Mesothelial cell of epicardium (in vitro differentiated cells): Measurements from ENCODE around the gene TAS2R1. TPM values are rescaled to one million over a fixed set of nuclear protein-coding genes. Genes with fewer than 3 reads are reported as not detected.
A peak's percentile ranks its signal among the peaks of the same experiment; 100 is the strongest.

Source experiments
- DNase-seq, 2 experiments: peaks; one replicate each; pipeline ENCODE4 v3.0.0; 2021; ENCODE audit warnings: low spot score in 2 of 2; ENCODE audit not compliant: unreplicated experiment in 2 of 2
- H3K27ac Mint-ChIP-seq: 2 replicates; pipeline ENCODE4 v1.8.0; 2021; ENCODE audit warnings: mixed read lengths
- H3K27me3 Mint-ChIP-seq: 2 replicates; pipeline ENCODE4 v1.8.0; 2021; ENCODE audit warnings: low read depth, mixed read lengths
- H3K36me3 Mint-ChIP-seq: 2 replicates; pipeline ENCODE4 v1.8.0; 2021; ENCODE audit warnings: mixed read lengths
- H3K4me1 Mint-ChIP-seq: 2 replicates; pipeline ENCODE4 v1.8.0; 2021; ENCODE audit warnings: mixed read lengths
- H3K4me3 Mint-ChIP-seq: 2 replicates; pipeline ENCODE4 v1.8.0; 2021; ENCODE audit warnings: mild to moderate bottlenecking, moderate library complexity, mixed read lengths
- H3K9me3 Mint-ChIP-seq: 2 replicates; pipeline ENCODE4 v1.8.0; 2021; ENCODE audit warnings: mixed read lengths
- total RNA-seq: library from RNA; stranded (reverse); gene quantifications from 3 replicates; pipeline ENCODE4 v1.2.1, GENCODE V29; 2021
- TF ChIP-seq, protein P1 (sequence below): fragments of 200-600 bp; sonication (generic); IDR thresholded peaks from one replicate; pipeline ENCODE4 v1.5.0; 2021; ENCODE audit warnings: antibody characterized with exemption; ENCODE audit not compliant: unreplicated experiment

TAS2R1 gene
- total RNA-seq, 1 donor from 2014 or later = not detected

DNA sequence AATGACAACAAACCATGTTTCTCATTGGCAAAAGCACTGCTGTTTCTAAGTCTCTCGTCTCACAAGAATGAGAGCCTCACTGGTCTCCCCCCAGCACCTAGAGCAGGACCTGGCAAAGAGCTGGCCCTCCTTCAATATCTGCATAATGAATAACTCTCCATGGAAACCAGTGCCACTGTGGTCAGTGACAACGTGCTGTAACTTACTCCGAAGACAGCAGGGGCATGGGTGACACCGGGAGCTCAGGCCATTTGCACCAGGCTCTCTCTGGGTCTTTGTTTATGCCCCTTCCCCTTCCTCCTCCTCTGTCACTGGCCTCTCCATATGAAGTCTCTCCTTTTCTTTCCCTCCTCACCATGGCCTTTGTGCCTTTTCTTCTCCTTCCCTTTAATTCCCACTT lies 33.3 kb downstream of the TAS2R1 start:
- no peak for DNase-seq
- Mint-ChIP-seq H3K4me1 (peaks cover 14% of the 10 kb centered on the region), H3K36me3 (no peaks in the 10 kb centered on the region), H3K27ac (peak overlapping the region; percentile 35), H3K4me3 (peak overlapping the region; percentile 24), H3K9me3 (no peaks in the 10 kb centered on the region), H3K27me3 (no peaks in the 10 kb centered on the region)
- TF ChIP-seq, protein P1, sequence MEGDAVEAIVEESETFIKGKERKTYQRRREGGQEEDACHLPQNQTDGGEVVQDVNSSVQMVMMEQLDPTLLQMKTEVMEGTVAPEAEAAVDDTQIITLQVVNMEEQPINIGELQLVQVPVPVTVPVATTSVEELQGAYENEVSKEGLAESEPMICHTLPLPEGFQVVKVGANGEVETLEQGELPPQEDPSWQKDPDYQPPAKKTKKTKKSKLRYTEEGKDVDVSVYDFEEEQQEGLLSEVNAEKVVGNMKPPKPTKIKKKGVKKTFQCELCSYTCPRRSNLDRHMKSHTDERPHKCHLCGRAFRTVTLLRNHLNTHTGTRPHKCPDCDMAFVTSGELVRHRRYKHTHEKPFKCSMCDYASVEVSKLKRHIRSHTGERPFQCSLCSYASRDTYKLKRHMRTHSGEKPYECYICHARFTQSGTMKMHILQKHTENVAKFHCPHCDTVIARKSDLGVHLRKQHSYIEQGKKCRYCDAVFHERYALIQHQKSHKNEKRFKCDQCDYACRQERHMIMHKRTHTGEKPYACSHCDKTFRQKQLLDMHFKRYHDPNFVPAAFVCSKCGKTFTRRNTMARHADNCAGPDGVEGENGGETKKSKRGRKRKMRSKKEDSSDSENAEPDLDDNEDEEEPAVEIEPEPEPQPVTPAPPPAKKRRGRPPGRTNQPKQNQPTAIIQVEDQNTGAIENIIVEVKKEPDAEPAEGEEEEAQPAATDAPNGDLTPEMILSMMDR = no peak

DNA sequence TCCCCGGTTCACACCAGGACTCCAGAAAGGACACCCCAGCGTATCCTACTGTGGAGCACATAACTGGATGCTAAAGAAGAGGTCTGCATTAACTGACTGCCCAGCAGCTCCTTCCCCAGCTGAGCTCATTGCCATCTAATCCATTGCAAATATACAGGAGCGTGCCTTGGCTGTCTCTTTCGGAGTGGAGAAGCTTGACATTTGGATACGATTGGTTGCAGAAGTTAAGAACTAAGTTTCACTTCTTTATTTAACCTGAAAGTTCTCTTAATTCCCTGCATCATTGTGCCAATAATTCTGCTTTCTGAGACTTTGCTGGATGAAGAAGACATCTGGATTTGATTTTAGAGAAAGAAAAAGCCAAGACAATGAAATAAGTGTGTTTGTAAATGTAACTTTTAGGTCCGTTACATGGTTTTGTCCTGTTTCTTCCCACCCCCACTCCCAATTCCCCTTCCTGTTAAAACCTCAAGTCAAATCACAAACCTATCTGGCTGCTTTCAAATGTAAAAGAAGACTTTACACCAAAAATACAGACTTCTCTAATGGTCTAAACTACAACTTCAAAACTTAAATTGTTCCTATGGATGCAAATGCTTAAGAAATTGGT lies 33.9 kb downstream of the TAS2R1 start:
- no peaks in the 10 kb centered on the region for H3K36me3 Mint-ChIP-seq
- no peaks in the 10 kb centered on the region for H3K27me3 Mint-ChIP-seq
- peak overlapping the region; percentile 35 for H3K27ac Mint-ChIP-seq
- H3K4me3 Mint-ChIP-seq = peak overlapping the region; percentile 24
- no peaks in the 10 kb centered on the region for H3K9me3 Mint-ChIP-seq
- TF ChIP-seq, protein P1 = no peak
- no peak for DNase-seq
- H3K4me1 Mint-ChIP-seq = peaks cover 14% of the 10 kb centered on the region

DNA sequence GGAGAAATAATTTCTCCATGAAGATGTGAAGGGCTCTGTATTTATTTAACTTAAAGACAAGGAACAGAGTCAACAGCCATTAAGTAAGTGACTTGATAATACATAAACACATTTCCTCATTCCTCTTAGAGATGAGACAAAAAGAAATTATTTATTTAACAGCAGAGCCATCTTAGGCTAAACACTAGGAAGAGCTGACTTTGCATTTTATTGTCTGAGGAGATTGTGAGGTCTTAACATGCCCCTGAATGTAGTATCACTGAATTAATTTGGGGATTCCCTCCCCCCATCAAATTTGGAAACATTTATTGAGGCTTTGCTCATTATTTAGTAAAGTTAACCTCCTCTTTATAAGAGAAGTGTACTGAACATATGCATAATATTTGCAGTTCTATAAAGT lies 35.2 kb downstream of the TAS2R1 start:
- Mint-ChIP-seq H3K9me3 (no peaks in the 10 kb centered on the region), H3K36me3 (no peaks in the 10 kb centered on the region), H3K27ac (no peak overlapping the region), H3K27me3 (no peaks in the 10 kb centered on the region), H3K4me3 (no peak overlapping the region), H3K4me1 (peaks cover 14% of the 10 kb centered on the region)
- TF ChIP-seq, protein P1 = no peak
- no peak for DNase-seq

DNA sequence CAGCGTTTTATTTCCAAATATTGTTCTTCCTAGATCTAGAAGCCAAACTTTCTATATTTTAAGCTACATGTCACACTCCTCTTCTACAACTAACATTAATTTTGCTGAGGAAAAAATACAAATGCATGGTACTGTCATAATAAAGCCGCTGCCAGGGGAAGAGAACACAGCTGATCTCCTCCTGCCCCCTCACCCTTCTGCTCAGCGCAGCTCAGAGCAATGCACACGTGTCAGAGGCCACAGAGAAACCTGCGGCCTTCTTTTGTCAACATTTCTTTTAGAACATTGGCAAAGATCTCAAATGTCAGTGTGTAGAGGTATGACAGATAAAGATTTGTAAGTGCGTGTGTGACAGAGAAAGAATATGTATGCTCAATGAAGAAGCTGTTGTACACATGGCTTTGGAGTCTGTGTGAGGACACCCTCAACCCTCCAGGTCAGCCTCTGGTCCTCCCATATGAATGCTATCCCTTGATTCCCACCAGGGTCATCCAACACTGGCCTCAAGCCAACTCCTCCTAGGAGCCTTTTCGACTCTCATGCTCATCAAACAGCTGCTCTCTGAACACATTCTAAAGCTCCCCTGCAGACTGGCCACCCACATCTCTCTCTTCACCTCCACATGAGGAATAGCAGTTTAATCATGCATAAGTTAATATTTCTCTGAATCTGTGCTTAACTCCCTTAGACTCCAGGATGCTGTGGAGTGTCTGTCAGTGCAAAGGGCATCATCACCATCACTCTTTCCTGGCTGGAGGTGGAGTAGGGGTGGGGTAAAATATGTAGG lies 40.9 kb downstream of the TAS2R1 start:
- Mint-ChIP-seq H3K4me3 (no peak overlapping the region), H3K27ac (no peak overlapping the region), H3K36me3 (no peaks in the 10 kb centered on the region), H3K4me1 (no peaks in the 10 kb centered on the region), H3K27me3 (no peaks in the 10 kb centered on the region), H3K9me3 (no peaks in the 10 kb centered on the region)
- TF ChIP-seq, protein P1 = no peak
- DNase-seq = no peak

DNA sequence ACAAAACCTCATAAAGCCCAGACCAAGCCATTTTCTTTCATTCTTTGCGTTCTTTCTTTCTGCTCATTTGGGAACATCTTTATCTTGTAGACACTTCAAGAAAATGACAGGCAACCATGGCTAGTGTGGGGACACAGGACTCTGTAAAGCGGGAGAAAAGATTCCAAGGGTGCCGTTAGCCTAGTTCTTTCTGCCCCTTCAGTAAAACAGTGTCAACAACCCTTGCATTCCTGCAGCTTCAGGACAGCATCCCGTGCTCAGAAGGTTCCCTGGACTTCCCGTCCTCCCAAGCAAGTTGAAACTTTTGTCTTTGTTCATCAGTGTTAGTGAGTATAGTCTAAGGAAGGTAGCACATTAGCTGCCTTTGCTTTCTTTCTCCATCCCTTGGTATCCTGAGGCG lies 41.9 kb downstream of the TAS2R1 start:
- Mint-ChIP-seq H3K27ac (no peak overlapping the region), H3K9me3 (no peaks in the 10 kb centered on the region), H3K4me1 (no peaks in the 10 kb centered on the region), H3K4me3 (no peak overlapping the region), H3K27me3 (no peaks in the 10 kb centered on the region), H3K36me3 (no peaks in the 10 kb centered on the region)
- TF ChIP-seq, protein P1 = no peak
- DNase-seq = no peak
